HG03378 (cell line): ENCODE measurements around the gene NYNRIN.
A peak's percentile ranks its signal among the peaks of the same experiment; 100 is the strongest.

Experiments
- ATAC-seq: cut with Tn5 transposase; IDR thresholded peaks from one replicate; pipeline ENCODE4 v1.9.1; 2021; ENCODE audit warnings: mild to moderate bottlenecking, moderate library complexity; ENCODE audit not compliant: unreplicated experiment

The NYNRIN gene

DNA sequence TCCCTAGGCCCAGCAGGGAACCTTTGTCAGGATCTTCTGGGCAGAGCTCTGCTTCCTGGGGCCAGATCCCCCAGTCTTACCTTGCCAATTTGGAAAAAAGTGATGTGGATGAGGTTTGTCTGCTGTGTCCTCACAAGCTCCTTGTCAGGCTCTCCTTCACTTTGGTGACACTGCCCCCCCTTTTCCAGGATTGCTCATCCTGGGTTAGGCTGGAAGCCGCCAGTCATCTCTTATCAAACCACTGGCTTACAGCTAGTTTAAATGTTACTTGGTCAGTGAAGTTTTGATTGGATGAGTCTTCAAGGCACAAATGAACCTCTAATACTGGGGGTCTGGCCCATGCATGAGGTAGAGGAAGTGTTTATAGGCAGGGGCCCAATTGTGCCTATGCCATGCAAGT is 15.3 kb downstream of the NYNRIN start:
- ATAC-seq = no peak

DNA sequence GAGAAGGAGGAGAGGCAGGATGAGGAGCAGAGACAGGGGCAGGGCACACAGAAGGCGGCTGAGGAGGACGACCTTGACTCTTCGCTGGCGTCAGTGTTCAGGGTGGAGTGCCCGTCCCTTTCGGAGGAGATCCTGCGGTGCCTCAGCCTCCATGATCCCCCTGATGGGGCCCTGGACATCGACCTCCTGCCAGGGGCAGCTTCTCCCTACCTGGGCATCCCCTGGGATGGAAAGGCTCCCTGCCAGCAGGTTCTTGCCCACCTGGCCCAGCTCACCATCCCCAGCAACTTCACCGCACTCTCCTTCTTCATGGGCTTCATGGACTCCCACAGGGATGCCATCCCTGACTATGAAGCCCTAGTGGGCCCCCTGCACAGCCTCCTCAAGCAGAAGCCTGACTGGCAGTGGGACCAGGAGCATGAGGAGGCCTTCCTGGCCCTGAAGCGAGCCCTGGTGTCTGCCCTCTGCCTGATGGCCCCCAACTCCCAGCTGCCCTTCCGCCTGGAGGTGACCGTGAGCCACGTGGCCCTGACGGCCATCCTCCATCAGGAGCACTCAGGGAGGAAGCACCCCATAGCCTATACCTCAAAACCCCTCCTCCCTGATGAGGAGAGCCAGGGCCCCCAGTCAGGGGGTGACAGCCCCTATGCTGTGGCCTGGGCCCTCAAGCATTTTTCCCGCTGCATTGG is 16.1 kb downstream of the NYNRIN start:
- no peak for ATAC-seq

DNA sequence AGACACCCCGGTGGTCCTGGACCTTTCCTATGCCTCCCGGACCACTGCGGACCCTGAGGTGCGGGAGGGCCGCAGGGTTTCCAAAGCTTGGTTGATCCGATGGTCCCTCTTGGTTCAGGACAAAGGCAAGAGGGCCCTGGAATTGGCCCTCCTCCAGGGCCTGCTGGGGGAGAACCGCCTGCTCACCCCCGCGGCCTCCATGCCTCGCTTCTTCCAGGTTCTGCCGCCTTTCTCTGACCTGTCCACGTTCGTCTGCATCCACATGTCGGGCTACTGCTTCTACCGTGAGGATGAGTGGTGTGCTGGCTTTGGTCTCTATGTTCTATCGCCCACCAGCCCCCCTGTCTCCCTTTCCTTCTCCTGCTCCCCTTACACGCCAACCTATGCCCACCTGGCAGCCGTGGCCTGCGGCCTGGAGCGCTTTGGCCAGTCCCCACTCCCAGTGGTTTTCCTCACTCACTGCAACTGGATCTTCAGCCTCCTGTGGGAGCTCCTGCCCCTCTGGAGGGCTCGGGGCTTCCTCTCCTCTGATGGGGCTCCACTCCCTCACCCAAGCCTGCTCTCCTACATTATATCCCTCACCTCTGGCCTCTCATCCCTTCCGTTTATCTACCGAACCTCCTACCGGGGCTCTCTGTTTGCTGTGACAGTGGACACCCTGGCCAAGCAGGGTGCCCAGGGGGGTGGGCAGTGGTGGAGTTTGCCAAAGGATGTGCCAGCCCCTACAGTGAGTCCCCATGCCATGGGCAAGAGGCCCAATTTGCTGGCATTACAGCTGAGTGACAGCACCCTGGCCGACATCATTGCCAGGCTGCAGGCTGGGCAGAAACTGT is 16.8 kb downstream of the NYNRIN start:
- no peak for ATAC-seq

GRCh38 chr14:24416254-24416931 is 17.6 kb downstream of the NYNRIN start:
- ATAC-seq = no peak

GRCh38 chr14:24416932-24417619 is 18.3 kb downstream of the NYNRIN start:
- no peak for ATAC-seq

DNA sequence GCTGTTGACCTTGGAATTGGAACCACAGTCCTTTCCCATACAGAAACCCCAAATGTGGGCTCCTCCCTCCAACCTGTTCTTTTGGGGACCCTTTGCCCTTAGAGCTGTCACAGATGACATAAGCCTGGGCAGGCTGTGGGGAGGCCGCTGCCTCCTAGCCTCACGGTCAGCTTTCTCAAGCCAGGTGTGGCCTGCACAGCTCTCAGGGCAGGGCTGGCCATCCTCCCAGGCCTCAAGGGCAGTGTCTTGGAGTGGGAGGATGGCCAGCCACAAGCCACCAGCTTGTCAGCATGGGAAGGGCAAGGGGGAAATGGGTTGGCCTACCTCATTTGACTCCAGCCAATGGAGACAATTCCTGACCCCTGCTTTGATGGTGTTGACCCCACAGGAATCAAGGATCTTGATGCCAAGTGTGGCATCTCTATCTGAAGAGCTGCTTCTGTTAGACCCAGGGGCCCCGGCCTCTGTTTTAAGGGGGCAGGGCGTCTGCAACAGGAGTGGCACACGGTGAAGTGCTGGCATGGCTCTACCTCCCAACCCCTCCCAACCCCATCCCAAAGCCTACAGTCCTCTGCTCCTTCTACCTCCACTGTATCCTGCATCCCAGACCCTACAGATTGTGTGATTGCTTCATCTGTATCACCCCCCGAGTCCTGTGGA is 19.2 kb downstream of the NYNRIN start:
- no peak for ATAC-seq

- ATAC-seq = no peak
These were observed 19.7 kb downstream of the NYNRIN start for GRCh38 chr14:24418492-24418873.

DNA sequence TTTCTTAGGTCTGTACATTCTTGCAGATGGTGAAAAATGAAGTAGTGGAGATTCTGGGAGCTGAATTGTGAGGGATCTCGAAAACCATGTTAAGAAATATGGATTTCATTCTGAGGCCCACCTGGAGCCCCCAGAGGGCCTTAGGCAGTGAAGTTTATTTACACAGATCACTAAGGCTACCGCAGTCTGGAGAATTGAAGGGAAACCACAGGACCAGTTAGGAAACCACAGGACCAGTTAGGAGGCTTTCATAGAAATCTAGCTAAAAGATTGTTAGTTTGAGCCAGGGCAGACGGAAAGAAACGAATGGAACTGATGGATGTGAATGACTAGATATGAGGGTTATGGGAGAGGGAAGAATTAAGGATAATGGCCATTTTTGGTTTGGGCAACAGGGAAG is 23.5 kb downstream of the NYNRIN start:
- ATAC-seq = no peak

GRCh38 chr14:24422694-24423601 is 24.1 kb downstream of the NYNRIN start:
- no peak for ATAC-seq

- ATAC-seq = no peak
These were observed 26.9 kb downstream of the NYNRIN start for GRCh38 chr14:24425704-24426103.

GRCh38 chr14:24426150-24426911 is 27.5 kb downstream of the NYNRIN start:
- no peak for ATAC-seq

DNA sequence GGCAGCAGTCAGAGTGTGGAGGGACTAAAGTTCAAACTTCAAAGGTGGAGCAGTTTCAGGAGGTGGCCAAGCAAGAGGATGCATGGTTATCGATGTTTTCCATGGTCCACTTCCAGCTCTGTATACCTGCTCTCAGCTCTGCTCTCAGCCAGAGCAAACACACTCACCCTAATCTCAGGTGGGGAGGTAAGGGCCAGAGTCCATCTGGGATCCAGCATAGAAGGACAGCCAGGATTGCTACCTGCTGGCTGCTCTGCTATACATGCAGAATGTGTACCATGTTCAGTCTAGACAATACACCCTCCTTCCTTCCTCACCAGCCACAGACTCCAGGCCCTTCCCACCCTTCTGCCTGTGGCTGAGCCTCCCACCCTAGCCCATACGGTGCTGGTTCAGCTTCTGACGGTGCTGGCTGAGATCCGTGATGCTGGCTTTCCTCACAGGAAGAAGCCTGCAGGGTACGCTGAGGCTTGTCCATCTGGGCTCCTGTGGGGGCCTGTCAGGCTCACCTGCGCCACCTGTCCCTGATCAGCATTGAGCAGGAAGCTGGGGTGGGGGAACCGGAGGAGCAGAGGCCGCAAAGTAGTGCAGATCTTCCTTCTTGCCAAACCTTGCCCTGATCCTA is 28.2 kb downstream of the NYNRIN start:
- ATAC-seq = no peak

GRCh38 chr14:24427537-24428508 is 29.0 kb downstream of the NYNRIN start:
- no peak for ATAC-seq

DNA sequence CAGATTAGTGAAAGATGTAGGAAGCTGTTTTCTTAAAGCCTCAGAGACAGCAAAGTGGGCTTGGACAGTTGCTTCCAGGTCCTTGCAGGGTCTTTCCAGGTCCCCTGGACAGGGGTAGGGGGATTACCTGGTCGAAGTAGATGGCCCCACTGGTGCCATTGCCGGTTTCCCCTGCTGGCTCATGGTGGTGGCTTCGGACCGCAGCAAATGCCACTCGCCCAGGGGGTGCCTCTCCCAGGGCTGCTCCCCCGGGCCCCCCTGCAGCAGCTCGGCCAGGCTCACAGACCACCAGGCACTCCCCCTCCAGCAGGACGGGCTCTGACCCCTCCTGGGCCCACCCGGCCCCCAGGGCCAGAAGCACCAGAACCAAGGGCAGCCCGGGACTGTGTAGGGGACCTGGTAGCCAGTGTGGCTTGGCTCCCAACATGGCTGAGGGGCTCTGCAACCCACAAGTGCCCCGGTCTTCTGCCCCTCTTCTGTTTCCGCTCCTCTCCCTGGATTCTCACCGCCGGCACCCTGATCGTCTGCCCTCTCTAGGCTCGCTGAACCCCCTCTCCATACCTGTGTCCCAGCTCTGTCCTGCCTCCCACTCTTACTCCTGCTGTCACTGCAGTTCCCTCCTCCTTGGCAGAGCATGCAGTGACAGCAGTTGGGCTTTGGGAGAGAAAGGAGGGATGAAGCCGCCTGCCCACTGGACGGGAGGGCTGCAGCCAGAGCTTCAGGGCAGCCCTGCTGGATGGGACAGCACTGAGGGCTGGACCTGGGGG is 30.0 kb downstream of the NYNRIN start:
- ATAC-seq = no peak

GRCh38 chr14:24429395-24430142 is 30.8 kb downstream of the NYNRIN start, which contains the start of the genes CBLN3 and KHNYN:
CBLN3 (minus strand) TSS chr14:24429668; CDS start chr14:24429054, 614 bp downstream.
KHNYN (plus strand) TSS chr14:24429954; CDS start chr14:24430731, 777 bp downstream.
- ATAC-seq = peak; percentile 85
